Endothelial cell (in vitro differentiated cells): ENCODE results near the gene RAB3GAP2. TPM values are rescaled to one million over a fixed set of nuclear protein-coding genes. Genes with fewer than 3 reads are reported as not detected.
"Not testable (repeated sequence)": the region's sequence is repeated elsewhere in the genome, so short reads cannot be mapped to it uniquely, and the experiment has no call there.

Experiments
- DNase-seq: peaks from one replicate; pipeline ENCODE4 v3.0.0; 2021; ENCODE audit warnings: low spot score
- H3K27ac Mint-ChIP-seq: one replicate; pipeline ENCODE4 v1.8.0; 2021; ENCODE audit warnings: mixed read lengths, inconsistent platforms; ENCODE audit not compliant: unreplicated experiment
- H3K27me3 Mint-ChIP-seq: one replicate; pipeline ENCODE4 v1.8.0; 2021; ENCODE audit warnings: mild to moderate bottlenecking, moderate library complexity, mixed read lengths, inconsistent platforms; ENCODE audit not compliant: unreplicated experiment
- H3K36me3 Mint-ChIP-seq: one replicate; pipeline ENCODE4 v1.8.0; 2021; ENCODE audit warnings: mild to moderate bottlenecking, low read depth, mixed read lengths, inconsistent platforms; ENCODE audit not compliant: unreplicated experiment
- H3K4me1 Mint-ChIP-seq: one replicate; pipeline ENCODE4 v1.8.0; 2021; ENCODE audit warnings: mild to moderate bottlenecking, mixed read lengths, inconsistent platforms; ENCODE audit not compliant: unreplicated experiment
- H3K4me3 Mint-ChIP-seq: one replicate; pipeline ENCODE4 v1.8.0; 2021; ENCODE audit warnings: mild to moderate bottlenecking, mixed read lengths, inconsistent platforms; ENCODE audit not compliant: unreplicated experiment
- H3K9me3 Mint-ChIP-seq: one replicate; pipeline ENCODE4 v1.8.0; 2021; ENCODE audit warnings: mixed read lengths, inconsistent platforms; ENCODE audit not compliant: unreplicated experiment
- CTCF ChIP-seq: fragments of 200-600 bp; sonication (generic); IDR thresholded peaks from one replicate; pipeline ENCODE4 v1.5.0; 2021; ENCODE audit warnings: antibody characterized with exemption; ENCODE audit not compliant: unreplicated experiment
- total RNA-seq: library from RNA; stranded (reverse); fragmentation: NEBNext Ultra II Directional; extraction: Animal tissue kit (Norgen Biotek cat#: 25700); gene quantifications from one replicate; pipeline ENCODE4 v1.2.1, GENCODE V29; 2021; ENCODE audit not compliant: unreplicated experiment

RAB3GAP2 gene
- total RNA-seq, 1 donor from 2014 or later = 34.5 TPM

GRCh38 chr1:220166853-220167252, 105.4 kb downstream of the RAB3GAP2 start:
- H3K27me3 Mint-ChIP-seq = no peaks in the 10 kb centered on the region
- no peaks in the 10 kb centered on the region for H3K9me3 Mint-ChIP-seq
- H3K4me3 Mint-ChIP-seq = no peak overlapping the region
- H3K4me1 Mint-ChIP-seq = no peaks in the 10 kb centered on the region
- DNase-seq = no peak
- TF ChIP-seq CTCF = no peak
- H3K27ac Mint-ChIP-seq = no peak overlapping the region
- H3K36me3 Mint-ChIP-seq = peaks cover 19% of the 10 kb centered on the region

GRCh38 chr1:220164517-220164916, 107.7 kb downstream of the RAB3GAP2 start:
- Mint-ChIP-seq H3K36me3 (peaks cover 13% of the 10 kb centered on the region), H3K4me3 (no peak overlapping the region), H3K27me3 (no peaks in the 10 kb centered on the region), H3K9me3 (no peaks in the 10 kb centered on the region), H3K4me1 (no peaks in the 10 kb centered on the region), H3K27ac (no peak overlapping the region)
- no peak for DNase-seq
- no peak for TF ChIP-seq CTCF

- Mint-ChIP-seq H3K4me1 (no peaks in the 10 kb centered on the region), H3K36me3 (peaks cover 9% of the 10 kb centered on the region), H3K9me3 (no peaks in the 10 kb centered on the region), H3K27ac (no peak overlapping the region), H3K4me3 (no peak overlapping the region), H3K27me3 (no peaks in the 10 kb centered on the region)
- no peak for TF ChIP-seq CTCF
- DNase-seq = no peak
These were observed 108.1 kb downstream of the RAB3GAP2 start for GRCh38 chr1:220164116-220164515.

- H3K4me1 Mint-ChIP-seq = peaks cover 11% of the 10 kb centered on the region
- H3K36me3 Mint-ChIP-seq = peaks cover 28% of the 10 kb centered on the region
- DNase-seq = no peak
- H3K27ac Mint-ChIP-seq = no peak overlapping the region
- no peaks in the 10 kb centered on the region for H3K9me3 Mint-ChIP-seq
- TF ChIP-seq CTCF = no peak
- no peak overlapping the region for H3K4me3 Mint-ChIP-seq
- no peaks in the 10 kb centered on the region for H3K27me3 Mint-ChIP-seq
These were observed 112.2 kb downstream of the RAB3GAP2 start for GRCh38 chr1:220160027-220160426.

- no peak for DNase-seq
- no peaks in the 10 kb centered on the region for H3K27me3 Mint-ChIP-seq
- no peak for TF ChIP-seq CTCF
- H3K9me3 Mint-ChIP-seq = no peaks in the 10 kb centered on the region
- no peak overlapping the region for H3K4me3 Mint-ChIP-seq
- H3K27ac Mint-ChIP-seq = no peak overlapping the region
- peaks cover 28% of the 10 kb centered on the region for H3K36me3 Mint-ChIP-seq
- H3K4me1 Mint-ChIP-seq = peaks cover 14% of the 10 kb centered on the region
These were observed 113.2 kb downstream of the RAB3GAP2 start for GRCh38 chr1:220159041-220159440.

- DNase-seq, H3K9me3 Mint-ChIP-seq, H3K27me3 Mint-ChIP-seq: not testable (repeated sequence)
- Mint-ChIP-seq H3K4me1 (peaks cover 14% of the 10 kb centered on the region), H3K4me3 (peak overlapping the region; percentile 12), H3K27ac (peak overlapping the region; percentile 81), H3K36me3 (peaks cover 28% of the 10 kb centered on the region)
These were observed 113.7 kb downstream of the RAB3GAP2 start for GRCh38 chr1:220158530-220158929.
